SKM-1 (cell line): ENCODE results near the gene PDZK1IP1.
"Not testable (repeated sequence)": the region's sequence is repeated elsewhere in the genome, so short reads cannot be mapped to it uniquely, and the experiment has no call there.

Source experiments
- DNase-seq: peaks from one replicate; lab custom pipeline; 2025; ENCODE audit not compliant: unreplicated experiment; lab: John Stamatoyannopoulos, UW

Gene PDZK1IP1

DNA sequence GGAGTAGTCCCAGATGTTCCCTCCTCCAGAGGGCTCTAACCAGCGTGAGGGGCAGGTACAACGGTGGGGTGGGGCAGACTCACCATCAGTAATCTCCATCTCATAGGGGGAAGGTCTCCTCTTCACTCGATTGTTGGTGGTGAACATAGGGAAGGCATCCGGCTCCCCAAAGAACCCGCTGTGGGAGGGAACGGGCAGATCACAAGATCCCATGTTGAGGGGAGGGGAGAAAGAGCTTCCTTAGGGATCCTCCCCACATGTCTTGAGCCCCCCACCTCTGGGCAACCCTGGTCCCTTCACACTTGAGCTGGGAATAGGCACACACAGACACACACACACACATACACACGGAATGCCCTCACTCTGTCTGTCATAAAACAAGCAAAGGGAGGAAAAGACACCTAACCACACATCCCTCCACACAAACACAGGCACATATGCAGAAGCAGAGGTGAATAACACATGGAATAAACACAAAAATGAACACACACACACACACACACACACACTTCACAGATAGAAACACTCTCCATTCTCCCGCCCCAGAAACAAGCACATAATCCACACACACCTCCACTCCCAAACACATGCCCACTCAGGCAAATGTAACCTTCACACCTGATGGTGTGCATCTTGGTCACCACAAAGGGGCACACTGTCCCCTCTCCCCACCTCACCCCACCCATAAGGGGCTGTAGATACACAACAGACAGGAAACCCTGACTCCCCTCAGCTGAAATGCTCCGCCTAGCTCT is 34.3 kb upstream of the PDZK1IP1 start:
- no peak for DNase-seq

DNA sequence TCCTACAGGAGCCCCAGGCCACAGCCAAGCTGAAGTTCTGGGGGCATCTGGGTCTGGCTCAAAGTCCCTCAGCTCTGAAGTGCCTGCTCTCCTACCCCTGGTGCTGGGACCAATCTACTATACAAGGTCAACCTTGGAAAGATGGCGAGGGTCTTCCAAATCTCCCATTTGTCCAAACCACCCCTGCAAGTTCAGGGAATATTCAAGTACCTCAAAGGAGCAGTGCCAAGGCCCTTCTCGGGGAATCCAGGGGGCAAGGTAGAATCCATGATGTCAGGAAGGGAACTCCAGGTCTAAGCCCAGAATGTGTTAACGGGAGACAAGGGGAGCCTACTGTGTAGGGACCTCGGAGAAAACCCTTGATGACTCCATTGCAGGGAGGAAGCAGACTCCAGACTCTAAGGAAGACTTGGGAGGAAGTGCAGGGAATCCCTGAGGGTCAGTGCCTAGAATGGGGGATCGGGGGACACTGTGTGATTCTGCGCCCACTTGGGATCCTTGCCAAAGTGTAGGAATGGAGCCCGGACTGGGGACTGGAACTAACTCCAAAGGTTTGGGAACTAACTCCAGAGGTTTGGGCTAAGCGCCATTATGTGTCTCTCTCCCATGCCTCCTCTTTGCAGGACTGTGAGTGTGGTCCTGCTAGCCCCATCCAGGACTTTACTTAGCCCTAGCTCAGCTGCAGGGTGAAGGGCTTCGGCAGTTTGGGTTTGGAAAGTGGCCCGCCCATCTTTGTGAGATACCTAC is 33.5 kb upstream of the PDZK1IP1 start:
- DNase-seq = no peak

DNA sequence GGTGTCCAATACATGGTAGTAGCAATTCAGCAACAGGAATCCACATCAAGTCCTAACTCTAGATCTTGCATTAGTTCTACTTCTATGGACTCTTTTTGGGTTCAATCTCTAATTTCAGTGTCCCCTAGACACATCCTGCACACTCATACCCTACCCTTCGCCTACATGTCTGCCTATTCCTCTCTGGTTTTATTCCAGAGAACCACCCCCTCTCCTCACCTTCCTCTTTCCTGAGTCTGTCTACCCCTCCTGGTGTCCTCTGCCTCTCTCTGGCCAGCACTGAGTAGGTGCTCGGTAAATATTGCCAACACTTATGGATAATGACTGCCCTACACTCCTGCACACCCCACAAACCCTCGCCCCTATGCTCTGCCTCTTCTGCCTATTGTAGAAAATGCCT is 32.6 kb upstream of the PDZK1IP1 start:
- DNase-seq = no peak

DNA sequence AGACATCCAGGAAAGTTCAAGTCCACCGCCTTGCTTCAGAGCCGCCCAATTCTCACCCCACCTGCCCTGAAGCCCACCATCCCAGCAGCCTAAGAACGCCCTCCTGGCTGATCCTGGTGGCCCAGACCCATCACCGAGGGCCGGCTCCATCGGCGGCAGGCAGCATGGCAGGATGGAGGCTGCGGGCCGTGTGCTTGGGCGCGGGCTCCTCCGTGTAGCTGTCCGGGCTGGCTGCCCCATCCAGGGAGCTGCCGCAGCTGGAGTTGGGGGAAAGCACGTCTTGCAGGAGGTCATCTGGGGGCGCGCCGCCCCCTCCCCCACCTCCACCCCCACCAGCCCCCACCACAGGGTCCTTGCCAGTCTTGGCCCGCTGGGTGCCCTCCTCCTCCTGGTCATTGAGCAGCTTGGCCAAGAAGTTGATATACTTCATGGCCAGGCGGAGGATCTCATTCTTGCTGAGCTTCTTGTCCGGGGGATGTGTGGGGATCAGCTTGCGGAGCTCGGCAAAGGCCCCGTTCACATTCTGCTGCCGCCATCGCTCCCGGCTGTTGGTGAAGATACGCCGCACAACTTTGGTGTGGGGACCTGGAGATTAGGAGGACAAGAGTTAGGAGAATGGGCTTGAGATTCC is 29.9 kb upstream of the PDZK1IP1 start:
- no peak for DNase-seq

GRCh38 chr1:47219001-47219400 is 29.2 kb upstream of the PDZK1IP1 start:
- no peak for DNase-seq

GRCh38 chr1:47216278-47217059 is 26.6 kb upstream of the PDZK1IP1 start:
- no peak for DNase-seq

- no peak for DNase-seq
Measured at GRCh38 chr1:47215713-47216112, 25.9 kb upstream of the PDZK1IP1 start.

GRCh38 chr1:47214549-47214948 is 24.7 kb upstream of the PDZK1IP1 start:
- no peak for DNase-seq

- no peak for DNase-seq
Measured at GRCh38 chr1:47213230-47213963, 23.6 kb upstream of the PDZK1IP1 start.

DNA sequence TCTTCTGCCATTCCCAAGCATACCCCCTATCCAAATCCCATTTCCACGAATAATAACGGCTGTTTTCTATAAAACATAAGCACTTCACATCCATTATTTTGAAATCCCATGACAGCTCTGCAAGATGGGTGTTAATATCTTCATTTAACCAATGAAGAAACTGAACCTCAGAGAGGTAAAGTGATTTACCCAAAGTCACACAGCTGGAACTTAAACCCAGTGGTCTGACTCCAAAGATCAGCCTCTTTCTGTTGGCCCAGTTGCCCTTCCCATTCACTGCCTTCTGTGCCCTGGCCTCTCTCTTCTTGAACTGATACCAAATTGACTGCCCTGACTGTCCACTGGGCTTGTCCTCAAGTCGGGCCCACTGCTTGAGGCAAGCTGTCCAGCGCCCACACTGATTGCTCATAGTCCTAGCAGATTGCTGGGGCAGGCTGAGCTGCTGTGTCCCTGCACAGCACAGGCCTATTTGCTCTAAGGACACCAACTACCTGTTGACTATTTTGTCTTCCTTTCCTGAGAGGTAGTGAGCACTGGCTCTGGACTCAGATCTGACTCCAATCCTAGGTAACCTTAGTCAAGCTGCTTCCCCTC is 22.9 kb upstream of the PDZK1IP1 start:
- no peak for DNase-seq

GRCh38 chr1:47211796-47212269 is 22.0 kb upstream of the PDZK1IP1 start:
- DNase-seq = no peak

GRCh38 chr1:47210666-47211065 is 20.8 kb upstream of the PDZK1IP1 start:
- DNase-seq = no peak

DNA sequence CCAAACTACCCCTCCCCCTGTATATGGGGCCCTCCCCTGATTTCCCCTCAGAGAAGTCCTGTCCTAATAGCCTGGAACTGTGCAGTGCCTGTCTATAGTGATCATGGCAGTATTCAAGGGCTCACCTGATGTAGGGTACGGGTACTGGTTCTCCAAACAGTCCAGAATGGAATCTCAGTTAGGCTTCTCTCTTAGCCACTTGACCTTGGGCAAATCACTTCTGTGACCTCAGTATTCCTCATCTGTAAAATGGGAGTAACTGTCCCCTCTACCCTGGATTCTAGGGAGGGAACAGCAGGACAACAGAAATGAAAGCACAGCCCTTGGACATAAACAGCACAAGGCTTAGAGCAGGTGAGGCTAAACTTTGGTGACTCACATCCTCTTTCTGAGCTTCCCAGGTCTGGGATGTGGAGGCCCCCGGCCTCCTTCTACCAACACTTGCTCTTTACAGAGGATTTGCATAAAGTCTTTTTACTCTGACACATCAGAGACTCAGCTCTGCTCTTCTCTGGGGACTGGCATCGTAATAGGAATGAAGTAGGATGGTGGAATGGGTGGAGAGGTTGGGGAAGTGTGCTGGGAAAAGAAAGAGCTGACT is 20.0 kb upstream of the PDZK1IP1 start:
- DNase-seq = no peak

DNA sequence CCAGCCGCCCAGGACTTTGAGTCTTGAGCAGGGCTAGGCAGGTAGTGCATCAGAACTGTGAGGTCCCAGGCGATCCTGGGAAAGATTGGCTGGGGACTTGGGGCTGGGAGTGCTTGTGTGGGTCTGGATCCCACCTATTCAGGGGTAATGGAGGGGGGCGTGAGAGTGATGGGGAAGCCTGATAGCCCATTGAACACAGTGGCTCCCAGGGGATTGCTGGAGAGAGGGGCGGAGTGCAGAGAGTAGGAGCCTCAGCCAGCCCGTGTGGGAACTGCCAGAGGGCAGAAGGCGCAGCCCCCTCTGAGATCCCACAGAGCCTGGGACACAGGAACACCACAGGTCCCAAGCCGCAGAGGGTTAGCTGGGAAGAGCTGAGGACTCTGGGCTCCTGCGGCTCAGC is 19.3 kb upstream of the PDZK1IP1 start:
- no peak for DNase-seq

DNA sequence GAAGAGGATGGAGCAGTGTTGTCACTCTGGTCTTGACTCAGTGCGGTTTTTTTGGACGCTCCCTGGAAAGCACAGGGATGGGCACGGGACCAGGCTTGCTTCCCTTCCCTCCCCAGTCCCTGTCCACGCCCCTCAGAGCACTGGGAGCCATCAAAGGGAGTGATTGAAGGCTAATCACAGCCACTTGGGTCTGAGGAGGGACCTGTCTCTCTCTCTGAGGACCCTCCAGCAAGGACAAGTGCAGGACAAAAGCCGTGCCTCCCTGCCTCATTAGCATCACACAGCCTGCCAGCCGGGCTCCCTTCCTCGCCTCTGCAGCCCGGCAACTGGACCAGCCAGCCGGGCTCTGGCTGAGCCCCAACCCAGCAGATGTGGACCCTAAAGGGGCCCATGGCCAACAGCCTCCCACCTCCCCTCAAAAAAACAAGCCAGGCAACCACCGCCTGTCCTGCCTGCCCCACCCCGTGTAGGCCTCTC is 18.6 kb upstream of the PDZK1IP1 start:
- DNase-seq = no peak

DNA sequence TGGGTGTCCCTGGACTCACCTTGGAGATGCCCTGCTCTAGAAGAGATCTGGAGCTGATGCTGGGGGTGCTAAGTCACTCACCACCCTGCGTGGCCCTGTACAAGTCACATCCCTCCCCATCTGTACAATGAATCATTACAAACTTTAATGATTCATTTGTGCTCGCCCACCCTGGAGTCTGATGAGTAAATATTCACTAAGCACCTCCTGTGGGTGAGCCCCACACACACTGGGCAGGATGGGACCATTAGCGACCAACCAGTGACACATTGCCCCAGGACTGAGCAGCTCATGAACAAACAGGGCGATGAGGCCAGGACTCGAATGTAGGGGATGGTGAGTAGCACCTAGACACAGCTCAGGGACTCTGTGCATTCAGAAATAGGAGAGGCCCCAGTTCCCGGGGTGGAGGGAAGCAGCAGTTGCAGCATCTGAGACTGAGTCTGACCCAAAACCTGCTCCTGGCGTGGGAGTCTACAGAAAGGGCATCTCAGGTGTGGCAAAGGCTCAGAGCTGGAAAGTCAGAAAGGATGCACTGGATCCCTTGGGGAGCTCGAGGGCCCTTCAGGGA is 18.1 kb upstream of the PDZK1IP1 start:
- no peak for DNase-seq

- DNase-seq = no peak
Measured at GRCh38 chr1:47205918-47206317, 16.1 kb upstream of the PDZK1IP1 start.

DNA sequence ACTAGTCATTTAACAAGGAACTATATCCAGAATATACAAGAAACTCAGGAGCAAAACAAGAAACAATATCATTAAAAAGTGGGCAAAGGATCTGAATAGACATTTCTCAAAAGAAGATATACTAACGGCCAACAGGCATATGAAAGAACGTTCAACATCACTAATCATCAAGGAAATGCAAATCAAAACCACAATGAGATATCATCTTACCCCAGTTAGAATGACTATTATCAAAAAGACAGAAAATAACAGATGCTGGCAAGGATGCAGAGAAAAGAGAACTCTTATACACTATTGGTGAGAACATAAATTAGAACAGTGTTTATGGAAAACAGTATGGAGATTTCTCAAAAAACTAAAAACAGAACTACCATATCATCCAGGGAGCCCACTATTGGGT is 13.7 kb upstream of the PDZK1IP1 start:
- DNase-seq = not testable (repeated sequence)

DNA sequence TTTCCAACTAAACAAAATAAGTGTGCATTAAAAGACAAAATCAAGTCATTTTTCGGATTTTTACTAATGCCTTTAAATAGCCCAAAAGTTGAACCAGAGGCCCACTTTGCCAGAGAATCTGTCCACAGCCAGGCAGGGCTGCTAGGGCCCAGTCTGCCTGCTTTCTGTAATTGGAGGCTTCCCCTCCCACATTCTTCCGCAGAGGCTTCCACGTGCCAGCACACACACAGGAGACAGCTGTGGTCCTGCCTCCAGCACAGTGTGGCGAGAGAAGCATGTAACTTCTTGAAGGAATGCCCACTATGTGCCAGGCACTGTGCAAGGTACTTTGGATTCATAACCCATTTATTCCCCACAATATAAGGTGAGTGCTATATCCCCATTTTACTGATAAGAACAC is 11.3 kb upstream of the PDZK1IP1 start:
- no peak for DNase-seq
